GM04504 (cell line): ENCODE measurements around the gene JCAD.
"Not testable (repeated sequence)": the region's sequence is repeated elsewhere in the genome, so short reads cannot be mapped to it uniquely, and the experiment has no call there.

Experiments
- DNase-seq: peaks from one replicate; pipeline ENCODE4 v3.0.0-alpha.2; 2012; ENCODE audit warnings: low read depth

The JCAD gene

GRCh38 chr10:30059209-30060107, at the start of gene JCAD:
JCAD (minus strand) TSS chr10:30059586; CDS start chr10:30047812, 11,774 bp downstream.
- no peak for DNase-seq

DNA sequence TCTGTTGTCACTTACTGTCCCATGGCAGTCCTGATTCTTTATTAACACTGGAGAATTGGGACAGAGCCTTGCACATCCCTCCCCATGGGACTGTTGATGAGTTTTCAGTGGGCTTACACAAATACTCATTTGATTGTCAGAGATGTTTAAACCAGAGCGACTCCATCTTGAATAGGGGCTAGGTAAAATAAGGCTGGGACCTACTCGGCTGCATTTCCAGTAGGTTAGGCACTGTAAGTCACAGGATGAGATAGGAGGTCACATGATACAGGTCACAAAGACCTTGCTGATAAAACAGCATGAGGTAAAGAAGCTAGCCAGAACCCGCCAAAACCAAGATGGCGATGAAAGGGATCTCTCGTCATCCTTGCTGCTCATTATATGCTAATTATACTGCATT, 47.6 kb upstream of the JCAD start:
- no peak for DNase-seq

- DNase-seq = no peak
Observed at GRCh38 chr10:30103595-30104320, 44.4 kb upstream of the JCAD start.

GRCh38 chr10:30099706-30100105, 40.3 kb upstream of the JCAD start:
- DNase-seq = not testable (repeated sequence)

GRCh38 chr10:30099101-30099500, 39.7 kb upstream of the JCAD start:
- DNase-seq = no peak

DNA sequence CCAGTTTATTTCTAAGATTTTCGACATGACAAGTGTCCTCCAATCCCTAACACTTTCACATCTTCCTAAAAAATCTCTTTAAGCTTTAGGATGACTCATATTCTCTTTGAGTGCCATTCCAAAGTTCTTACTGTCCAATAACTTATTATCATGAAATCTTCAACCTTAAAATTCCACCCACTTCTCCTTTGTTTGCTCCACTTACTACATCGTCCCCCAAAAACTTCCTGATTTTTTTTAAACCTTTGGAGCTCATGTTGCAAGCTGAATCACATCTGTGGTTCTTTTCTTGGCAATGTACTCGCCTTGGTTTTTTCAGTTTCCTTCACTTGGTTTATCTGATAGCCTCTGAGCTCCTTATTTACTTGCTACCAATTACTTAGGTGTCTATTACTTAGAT, 39.2 kb upstream of the JCAD start:
- peak; percentile 79 for DNase-seq

- no peak for DNase-seq
Observed at GRCh38 chr10:30096564-30096963, 37.2 kb upstream of the JCAD start.

DNA sequence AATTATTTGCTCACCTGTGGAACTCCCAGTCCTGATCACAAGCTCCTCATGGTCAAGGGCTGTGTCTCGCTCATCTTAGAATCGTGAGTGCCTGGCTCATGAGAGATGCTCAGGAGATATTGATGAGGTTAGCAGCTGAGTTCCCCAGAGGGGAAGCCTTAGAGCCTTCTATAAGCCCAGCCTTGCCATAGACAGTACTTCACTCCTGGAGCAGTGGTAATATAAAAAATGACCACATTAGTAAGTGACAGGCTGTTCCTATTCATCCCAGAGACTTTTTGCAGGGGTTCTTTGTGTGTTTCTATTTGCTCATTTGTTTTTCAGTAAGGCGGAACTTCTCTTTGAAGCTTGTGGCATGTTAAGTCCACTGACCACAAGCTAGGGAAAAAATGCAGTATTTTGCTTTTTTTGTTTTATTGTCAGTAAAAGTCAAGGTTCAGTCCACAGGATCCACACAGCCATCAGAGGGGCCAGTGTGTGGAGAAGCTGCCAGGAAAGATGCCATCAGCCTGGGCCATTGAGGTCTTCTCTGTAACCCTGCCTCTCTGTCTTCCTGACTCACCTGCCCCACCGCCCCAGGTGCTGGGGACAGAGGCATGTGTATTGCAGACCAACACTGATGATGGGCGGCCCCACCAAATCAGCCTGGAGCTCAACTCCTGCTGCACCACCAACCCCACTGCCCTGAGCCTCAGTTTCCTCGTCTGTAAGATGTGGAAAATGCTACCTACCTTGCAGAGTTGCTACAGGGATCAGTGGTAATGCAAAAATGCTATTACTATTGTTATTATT, 36.4 kb upstream of the JCAD start:
- DNase-seq = no peak

GRCh38 chr10:30094601-30095000, 35.2 kb upstream of the JCAD start:
- no peak for DNase-seq

- no peak for DNase-seq
Observed at GRCh38 chr10:30093303-30093950, 34.0 kb upstream of the JCAD start.

- no peak for DNase-seq
Observed at GRCh38 chr10:30092151-30092790, 32.9 kb upstream of the JCAD start.

DNA sequence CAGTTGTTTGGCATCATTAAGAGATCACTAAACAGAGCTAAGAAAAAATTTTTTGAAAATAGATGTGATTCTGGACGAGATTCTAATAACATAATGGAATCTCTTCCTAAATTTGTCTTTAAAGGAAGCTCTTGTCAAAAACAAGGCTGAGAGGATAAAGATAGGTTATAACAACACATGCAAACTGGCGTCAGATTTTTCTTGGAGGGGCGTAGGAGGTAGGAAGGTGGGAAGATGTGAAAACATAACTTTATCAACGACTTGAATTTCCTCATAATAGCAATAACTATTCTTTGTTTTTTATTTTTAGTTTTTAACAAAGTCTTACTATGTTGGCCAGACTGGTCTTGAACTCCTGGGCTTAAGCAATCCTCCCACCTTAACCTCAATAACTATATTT, 31.8 kb upstream of the JCAD start:
- no peak for DNase-seq

GRCh38 chr10:30088178-30088577, 28.8 kb upstream of the JCAD start:
- no peak for DNase-seq

- DNase-seq = no peak
Observed at GRCh38 chr10:30083934-30084333, 24.5 kb upstream of the JCAD start.

- DNase-seq = no peak
Observed at GRCh38 chr10:30081182-30081581, 21.8 kb upstream of the JCAD start.

DNA sequence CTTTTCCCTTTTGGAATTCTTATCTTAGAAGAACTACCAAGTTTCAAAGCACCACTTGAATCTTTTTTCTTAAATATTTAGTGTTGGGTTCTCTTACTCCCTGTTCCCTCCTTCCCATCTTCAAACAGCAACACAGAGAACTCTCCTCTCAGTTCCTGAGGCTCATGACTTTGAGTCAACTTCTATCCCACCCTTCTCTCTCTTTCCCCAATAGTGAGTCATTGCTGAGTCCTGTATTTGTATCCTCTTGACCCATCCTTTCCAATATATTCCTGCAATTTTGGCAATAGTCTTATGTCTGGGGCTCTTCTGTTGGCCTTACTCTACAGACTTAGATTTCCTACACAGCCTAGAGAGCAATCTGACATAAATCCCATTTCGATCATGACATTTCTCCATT, 20.8 kb upstream of the JCAD start:
- DNase-seq = no peak

DNA sequence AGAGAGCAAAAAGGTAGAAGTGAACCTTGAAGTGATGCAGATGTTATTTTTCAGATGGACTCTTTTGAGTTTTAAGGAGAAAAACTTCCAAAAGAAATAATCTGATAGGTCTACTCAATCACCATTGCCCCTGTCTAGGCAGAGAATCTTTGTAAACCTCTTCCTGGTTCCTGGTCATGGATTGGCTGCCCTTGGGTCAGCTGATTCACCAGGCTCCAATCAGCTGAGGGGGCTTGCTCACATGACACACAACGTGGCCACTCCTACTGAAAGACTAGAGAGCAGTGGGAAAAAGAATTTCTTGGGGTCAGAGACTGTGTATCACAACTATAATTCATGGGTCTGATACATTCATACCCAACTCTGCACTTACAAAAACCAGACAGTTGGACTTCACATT, 20.0 kb upstream of the JCAD start:
- no peak for DNase-seq

DNA sequence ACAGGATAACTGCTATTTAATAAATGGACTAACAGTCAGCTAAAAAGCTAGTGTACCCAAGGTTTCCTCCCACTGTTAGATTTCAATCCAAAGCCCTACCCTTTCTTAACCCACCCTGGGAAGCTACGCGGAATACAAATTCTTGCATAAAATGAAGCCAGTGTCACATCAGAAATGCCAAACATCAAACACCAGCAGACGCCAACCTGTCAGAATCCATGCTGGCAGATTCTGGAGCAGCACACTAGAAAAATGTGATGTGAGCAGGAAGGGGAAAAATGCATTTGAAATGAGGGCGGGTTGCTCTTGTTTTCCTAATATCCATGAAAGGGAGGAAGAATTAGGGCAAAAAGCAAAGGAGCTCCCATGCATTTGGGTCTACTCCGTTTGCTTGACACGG, 16.1 kb upstream of the JCAD start:
- no peak for DNase-seq

- DNase-seq = no peak
Observed at GRCh38 chr10:30074933-30075332, 15.5 kb upstream of the JCAD start.

GRCh38 chr10:30074090-30074489, 14.7 kb upstream of the JCAD start:
- no peak for DNase-seq

- DNase-seq = no peak
Observed at GRCh38 chr10:30073767-30074060, 14.3 kb upstream of the JCAD start.
